ENCODE measurements around the gene TMEM120B. TPM values are rescaled to one million over a fixed set of nuclear protein-coding genes. Genes with fewer than 3 reads are reported as not detected.
A peak's percentile ranks its signal among the peaks of the same experiment; 100 is the strongest.

The TMEM120B gene
- total RNA-seq, 3 donors from 2014 or later, result 5.4 to 8.2 (median 6.1) TPM

DNA sequence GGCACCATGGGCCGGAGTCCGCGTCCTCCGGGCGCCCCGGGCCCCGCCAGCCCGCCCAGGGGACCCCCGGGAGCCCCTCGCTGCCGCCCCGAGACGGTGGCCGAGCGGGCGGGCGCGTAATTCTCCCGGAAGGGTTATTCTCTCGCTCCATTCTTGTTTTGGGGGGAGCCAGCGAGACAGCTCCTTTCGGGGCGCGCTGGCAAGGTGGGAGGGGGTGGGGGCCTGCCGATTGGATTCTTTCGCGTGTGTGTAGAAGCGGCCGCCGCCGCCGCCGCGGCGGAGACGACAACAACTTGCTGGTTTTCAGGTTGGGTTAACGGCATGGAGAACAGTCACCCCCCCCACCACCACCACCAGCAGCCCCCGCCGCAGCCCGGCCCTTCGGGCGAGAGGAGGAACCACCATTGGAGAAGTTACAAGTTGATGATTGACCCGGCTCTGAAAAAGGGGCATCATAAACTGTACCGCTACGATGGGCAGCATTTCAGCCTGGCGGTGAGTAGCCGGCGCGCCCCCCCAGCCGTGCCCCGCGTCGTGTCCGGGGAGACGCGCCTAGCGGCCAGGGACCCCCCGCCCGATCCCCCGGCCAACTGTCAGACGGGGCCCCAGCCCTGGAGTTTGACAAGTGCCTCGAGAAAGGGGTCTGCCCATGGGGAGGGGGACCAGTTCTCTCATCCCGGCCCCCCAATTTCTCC lies 92.0 kb downstream of the TMEM120B start:
- peaks cover 0 to 10% of the 10 kb centered on the region in 2 donors for H3K4me1 ChIP-seq
- H3K36me3 ChIP-seq, result no peaks in the 10 kb centered on the region
- H3K27ac ChIP-seq, result peak overlapping the region; percentile 100
- intact Hi-C loops (cut with DNase I; ENCODE audit: low total_unique reads), result no loop called here
- H3K9me3 ChIP-seq, result no peaks in the 10 kb centered on the region
- H3K27me3 ChIP-seq, result no peaks in the 10 kb centered on the region
- DNase-seq (ENCODE audit: low spot score in 2 of 2), result no peak
- TF ChIP-seq POLR2A (IDR thresholded peaks at IDR 0.05), result no peak
- TF ChIP-seq, protein P1, sequence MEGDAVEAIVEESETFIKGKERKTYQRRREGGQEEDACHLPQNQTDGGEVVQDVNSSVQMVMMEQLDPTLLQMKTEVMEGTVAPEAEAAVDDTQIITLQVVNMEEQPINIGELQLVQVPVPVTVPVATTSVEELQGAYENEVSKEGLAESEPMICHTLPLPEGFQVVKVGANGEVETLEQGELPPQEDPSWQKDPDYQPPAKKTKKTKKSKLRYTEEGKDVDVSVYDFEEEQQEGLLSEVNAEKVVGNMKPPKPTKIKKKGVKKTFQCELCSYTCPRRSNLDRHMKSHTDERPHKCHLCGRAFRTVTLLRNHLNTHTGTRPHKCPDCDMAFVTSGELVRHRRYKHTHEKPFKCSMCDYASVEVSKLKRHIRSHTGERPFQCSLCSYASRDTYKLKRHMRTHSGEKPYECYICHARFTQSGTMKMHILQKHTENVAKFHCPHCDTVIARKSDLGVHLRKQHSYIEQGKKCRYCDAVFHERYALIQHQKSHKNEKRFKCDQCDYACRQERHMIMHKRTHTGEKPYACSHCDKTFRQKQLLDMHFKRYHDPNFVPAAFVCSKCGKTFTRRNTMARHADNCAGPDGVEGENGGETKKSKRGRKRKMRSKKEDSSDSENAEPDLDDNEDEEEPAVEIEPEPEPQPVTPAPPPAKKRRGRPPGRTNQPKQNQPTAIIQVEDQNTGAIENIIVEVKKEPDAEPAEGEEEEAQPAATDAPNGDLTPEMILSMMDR (IDR thresholded peaks at IDR 0.05), result peak in 1 of 3 donors; percentile 11
- H3K4me3 ChIP-seq, result peak overlapping the region; percentile 76 to 95 (median 80)

DNA sequence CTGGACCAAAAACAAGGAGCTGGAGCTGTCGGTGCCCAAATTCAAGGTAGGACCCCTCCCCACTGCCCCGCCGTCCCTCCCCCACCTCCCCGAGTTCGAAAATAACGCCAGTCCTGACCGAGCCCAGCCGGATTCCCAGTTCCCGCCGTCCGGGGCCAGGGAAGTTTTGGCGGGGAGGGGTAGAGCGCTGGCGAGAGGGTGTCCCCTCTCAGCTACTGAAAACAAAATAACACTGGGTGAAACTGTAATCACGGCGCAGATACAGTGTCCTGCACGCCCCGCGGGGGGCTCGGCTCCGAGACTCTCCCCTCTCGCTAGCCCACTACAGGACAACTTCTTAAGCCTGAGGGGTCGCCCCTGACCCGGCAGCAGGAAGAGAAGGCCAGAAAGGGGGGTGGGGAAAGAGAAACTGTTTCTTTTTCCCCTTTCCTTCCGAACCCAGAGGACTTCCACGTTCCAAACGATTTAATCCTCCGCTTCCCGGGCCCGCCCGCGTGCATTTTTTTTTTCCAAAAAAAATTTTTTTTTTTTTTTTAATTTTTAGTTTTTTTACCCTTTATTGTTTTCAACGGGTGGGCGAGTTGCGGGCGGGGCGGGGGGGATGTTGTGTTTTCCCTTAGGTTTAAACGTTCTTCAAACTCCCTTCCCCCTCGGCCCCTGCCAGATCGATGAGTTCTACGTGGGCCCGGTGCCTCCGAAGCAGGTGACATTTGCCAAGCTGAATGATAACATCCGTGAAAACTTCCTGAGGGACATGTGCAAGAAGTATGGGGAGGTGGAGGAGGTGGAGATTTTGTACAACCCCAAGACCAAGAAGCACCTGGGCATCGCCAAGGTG lies 92.8 kb downstream of the TMEM120B start:
- Histone ChIP-seq H3K36me3 (no peaks in the 10 kb centered on the region), H3K9me3 (no peaks in the 10 kb centered on the region), H3K27me3 (no peaks in the 10 kb centered on the region), H3K4me3 (peak overlapping the region; percentile 76 to 95 (median 80)), H3K27ac (peak overlapping the region; percentile 100), H3K4me1 (peaks cover 0 to 10% of the 10 kb centered on the region in 2 donors)
- TF ChIP-seq POLR2AphosphoS5 (IDR thresholded peaks at IDR 0.05) (no peak), POLR2A (IDR thresholded peaks at IDR 0.05) (no peak)
- TF ChIP-seq, protein P1 (IDR thresholded peaks at IDR 0.05), result no peak
- DNase-seq (ENCODE audit: low spot score in 2 of 2), result no peak
- intact Hi-C loops (cut with DNase I; ENCODE audit: low total_unique reads), result no loop called here

DNA sequence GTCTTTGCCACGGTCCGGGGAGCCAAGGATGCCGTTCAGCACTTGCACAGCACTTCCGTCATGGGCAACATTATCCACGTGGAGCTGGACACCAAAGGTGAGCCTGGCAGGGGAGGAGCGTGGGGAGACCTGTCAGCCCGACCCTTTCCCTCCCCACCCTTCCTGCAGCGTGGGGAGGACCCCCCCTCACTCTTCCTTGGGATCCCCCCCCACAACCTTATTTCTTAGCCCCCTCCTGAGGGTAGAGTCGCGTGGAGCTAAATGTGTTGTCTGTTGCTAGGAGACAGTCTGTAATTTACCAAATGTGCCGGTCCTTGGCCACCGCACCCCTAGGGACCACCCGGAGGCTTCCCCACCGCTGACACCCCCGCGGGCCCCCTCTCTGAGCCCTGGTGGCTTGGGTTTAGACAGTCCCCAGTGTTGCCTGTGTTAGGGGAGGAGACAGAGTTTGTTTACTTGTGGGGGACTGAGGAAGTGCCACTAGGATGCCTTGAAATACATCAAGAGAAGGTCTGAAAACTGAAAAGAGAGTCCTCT lies 93.5 kb downstream of the TMEM120B start:
- Histone ChIP-seq H3K9me3 (no peaks in the 10 kb centered on the region), H3K4me1 (peaks cover under 1 to 17% of the 10 kb centered on the region in 2 donors), H3K27me3 (no peaks in the 10 kb centered on the region), H3K4me3 (peak overlapping the region; percentile 76 to 95 (median 80)), H3K27ac (peak overlapping the region; percentile 61 to 81), H3K36me3 (no peaks in the 10 kb centered on the region)
- intact Hi-C loops (cut with DNase I; ENCODE audit: low total_unique reads), result no loop called here
- DNase-seq (ENCODE audit: low spot score in 2 of 2), result no peak
- TF ChIP-seq POLR2A (IDR thresholded peaks at IDR 0.05) (no peak), POLR2AphosphoS5 (IDR thresholded peaks at IDR 0.05) (no peak)
- TF ChIP-seq, protein P1 (IDR thresholded peaks at IDR 0.05), result no peak

DNA sequence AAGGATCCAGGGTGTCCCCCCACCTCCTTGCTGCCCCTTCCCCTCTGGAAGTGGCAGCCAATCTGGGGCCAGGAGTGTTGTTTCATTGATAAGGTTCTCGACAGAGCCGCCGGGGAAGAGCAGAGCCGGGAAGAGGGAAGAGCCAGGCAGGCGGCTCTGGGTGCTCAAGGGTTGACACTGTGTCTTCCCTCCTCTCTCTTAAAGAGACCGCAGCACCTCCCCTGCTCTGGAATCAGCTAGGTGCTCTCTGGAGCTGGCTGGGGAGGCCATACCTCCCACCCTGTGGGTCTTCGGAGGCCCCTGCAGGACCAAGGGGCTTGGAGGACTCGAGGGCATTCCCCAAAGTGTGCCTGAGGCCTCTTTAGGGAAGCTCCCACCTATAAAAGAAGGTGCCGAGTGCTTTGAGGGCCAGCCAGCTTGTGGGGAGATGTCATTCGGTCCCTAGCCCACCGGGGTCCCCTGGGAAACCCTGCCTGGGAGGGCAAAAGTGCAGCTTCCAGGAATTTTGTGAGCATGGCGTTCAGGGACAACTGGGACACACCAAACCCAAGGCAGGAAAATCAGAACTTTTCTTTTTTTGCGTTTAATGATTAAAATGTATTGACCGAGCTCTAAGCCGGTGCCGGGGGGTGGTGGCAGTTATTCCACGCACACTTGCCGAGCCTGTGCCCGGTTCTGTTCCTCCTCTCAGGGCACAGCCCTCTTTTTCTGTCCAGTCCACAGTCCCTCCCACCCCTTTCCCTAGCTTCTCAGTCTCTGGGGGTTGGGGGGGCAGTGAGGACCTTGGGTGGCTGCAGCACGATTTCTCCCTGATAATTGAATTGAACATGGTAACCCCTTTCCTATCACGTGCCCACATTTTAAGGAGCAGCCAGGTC lies 94.2 kb downstream of the TMEM120B start:
- no peak for DNase-seq (ENCODE audit: low spot score in 2 of 2)
- H3K27me3 ChIP-seq, result no peaks in the 10 kb centered on the region
- H3K27ac ChIP-seq, result peak overlapping the region; percentile 61 to 81
- no peaks in the 10 kb centered on the region for H3K9me3 ChIP-seq
- H3K4me1 ChIP-seq, result peaks cover 8 to 22% of the 10 kb centered on the region in 2 donors
- TF ChIP-seq POLR2AphosphoS5 (IDR thresholded peaks at IDR 0.05), result no peak
- no peak for TF ChIP-seq POLR2A (IDR thresholded peaks at IDR 0.05)
- TF ChIP-seq, protein P1 (IDR thresholded peaks at IDR 0.05), result no peak
- peak overlapping the region; percentile 76 to 95 (median 80) for H3K4me3 ChIP-seq
- H3K36me3 ChIP-seq, result no peaks in the 10 kb centered on the region
- intact Hi-C loops (cut with DNase I; ENCODE audit: low total_unique reads), result no loop called here

Measured in breast epithelium (tissue), 4 donors.